Measurements from ENCODE around the gene SLCO3A1.

The SLCO3A1 gene

GRCh38 chr15:92158426-92158825, 304.9 kb downstream of the SLCO3A1 start:
- no peak for DNase-seq (ENCODE audit: low spot score)

DNA sequence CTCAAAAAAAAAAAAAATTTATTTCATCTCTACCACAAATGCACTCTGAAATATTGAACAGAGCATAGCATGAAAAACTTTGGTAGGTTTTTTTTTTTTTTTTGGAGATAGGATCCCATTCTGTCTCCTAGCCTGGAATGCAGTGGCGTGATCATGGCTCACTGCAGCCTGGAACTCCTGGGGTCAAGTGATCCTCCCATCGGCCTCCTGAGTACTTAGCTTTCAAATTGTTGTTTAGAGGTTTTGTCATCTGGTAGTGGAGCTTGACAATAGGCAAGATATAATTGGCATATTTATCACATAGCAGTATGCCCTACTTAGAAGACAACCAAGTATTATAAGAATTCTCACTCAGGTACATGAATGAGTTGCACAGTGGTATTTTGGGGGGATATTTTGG, 306.0 kb downstream of the SLCO3A1 start:
- DNase-seq (ENCODE audit: low spot score) = no peak

DNA sequence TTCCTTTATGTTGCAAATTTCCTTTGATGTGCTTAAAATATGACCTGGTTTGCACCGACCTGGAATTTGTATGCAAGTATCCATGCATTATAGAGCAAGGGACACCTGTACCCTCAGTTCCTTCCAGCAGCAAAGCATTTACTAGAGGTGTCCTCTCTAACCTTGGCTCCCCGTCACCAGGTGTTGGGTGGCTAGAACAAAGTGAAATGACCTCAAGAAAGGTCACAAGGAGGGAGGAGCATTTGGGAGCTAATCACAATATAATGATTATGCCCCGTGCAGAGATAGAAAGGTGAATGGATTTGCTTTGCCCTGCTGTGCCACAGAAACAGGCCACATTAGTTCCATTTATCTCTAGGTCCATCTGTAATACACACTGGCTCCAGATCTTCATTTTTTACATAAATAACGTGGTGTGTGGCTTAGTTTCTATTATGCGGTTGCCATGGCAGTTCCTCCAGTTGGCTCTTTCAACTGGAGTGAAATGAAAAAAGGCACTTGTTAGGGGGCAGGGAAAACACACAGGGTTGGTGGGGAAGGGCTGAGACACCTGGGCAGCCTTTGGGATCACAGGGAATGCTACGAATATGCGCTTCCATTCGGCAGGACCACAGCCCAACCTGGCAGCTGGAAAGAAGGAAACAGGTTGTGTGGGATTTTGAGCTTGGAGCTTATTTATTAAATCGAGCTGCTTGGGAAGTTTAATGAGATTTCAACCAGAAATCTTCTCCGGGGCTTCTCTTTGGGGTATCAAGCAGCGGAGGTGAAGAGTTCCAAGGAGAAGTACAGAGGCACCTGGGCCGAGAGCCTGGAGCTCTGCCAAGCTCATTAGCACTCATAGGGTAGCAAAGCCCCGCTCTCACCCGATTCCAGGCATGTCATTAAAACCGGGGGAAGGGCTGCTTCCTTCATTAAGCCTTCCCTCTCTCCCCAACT, 306.7 kb downstream of the SLCO3A1 start:
- no peak for DNase-seq (ENCODE audit: low spot score)

DNA sequence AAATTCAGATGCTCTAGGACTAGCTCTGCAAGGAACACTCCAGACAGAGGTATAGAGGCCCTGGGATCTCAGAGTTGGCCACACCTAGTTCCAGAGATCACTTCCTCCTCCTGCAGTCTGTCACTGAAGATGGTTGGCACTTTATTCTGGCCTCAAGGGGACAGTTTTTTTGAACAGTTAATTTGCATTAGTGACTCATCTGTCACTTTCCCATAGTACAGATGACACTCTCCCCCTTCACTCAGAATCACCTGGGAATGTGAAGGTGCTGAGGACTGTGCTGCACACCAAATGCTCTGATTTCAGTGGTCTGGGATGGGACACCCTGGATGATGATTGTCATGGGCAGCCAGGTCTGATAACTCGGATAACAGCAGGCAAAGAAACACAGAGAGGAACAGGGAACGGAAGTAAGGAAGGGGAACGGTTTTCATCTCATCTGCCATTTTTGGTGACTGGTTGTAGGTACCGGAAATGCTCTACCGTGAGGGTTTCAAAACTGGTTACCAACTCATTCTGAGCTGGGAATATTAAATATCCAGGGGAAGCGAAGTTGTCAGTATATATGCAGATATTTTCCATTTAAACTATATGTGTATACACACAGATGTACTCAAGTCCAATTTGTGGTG, 307.6 kb downstream of the SLCO3A1 start:
- no peak for DNase-seq (ENCODE audit: low spot score)

DNA sequence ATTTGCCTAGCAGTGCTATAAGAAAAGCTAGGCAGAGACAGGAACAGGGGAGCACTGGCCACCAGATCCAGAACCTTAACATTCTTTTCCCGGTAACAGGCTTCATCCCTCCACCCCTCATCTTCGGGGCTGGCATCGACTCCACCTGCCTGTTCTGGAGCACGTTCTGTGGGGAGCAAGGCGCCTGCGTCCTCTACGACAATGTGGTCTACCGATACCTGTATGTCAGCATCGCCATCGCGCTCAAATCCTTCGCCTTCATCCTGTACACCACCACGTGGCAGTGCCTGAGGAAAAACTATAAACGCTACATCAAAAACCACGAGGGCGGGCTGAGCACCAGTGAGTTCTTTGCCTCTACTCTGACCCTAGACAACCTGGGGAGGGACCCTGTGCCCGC, 309.1 kb downstream of the SLCO3A1 start:
- no peak for DNase-seq (ENCODE audit: low spot score)

DNA sequence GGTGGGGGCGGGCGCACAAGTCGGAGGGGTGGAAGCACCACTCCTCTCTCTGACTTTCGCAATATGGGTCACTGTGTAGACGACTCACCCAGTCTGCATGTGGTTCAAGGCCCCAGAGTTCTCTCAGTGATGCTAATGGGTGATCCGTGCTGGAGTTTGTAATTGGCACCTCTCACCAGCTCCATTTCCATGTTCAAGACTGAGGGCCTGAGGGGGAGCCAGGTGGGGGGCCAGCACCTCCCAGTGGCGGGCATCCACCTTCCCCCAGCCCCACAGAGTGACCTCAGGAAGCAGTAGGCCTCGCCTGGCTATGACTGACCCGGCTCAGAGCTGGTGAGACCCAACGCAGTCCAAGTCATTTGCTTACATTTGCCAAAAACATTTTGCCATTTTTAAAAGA, 310.1 kb downstream of the SLCO3A1 start:
- DNase-seq (ENCODE audit: low spot score) = no peak

DNA sequence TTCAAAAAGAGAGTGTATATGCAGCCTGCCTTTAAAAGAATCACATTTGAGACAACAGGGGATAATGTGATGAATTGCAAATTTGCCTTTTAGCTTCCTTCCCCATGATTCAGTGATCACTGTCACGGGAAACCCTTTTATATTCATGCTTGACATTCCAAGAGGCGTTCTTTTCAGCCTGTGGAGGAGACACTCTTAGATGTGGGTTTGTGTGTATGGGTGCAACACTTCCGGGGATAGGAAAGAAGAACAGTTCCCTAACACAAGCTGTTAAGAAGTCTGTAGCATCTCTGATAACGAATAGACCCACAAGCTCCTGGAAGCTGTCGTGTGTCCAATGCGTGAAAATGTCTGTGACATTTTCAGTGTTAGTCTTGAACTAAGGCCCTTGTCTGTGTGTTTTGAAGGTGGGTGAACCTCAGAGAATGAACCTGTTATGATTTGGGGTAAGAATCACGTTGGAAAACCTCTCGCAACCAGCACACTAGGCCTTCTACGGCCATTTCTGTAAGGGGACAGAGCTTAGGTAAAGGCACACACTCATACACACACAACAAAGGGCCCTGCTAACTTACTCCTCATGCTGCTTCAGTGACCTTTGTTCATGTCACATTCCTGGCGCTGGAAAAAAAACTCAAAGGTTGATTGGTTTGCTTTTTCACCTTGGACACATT, 311.0 kb downstream of the SLCO3A1 start:
- DNase-seq (ENCODE audit: low spot score) = no peak

DNA sequence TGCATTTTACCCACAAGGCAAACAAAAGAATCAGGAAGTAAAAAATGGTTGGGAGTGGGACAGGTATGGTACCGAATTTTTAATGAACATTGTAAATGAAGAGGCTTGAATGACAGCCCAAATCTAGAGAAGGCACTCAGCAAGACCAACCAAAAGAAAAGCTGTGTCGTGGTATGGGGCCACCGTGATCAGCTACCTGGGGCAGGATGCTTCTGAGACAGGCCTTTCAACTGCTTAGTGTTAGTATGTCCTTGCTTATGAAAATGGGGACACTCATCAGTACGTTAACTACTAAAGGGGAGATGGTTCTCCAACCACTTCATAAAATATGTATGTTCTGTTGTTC, 311.5 kb downstream of the SLCO3A1 start:
- DNase-seq (ENCODE audit: low spot score) = no peak

DNA sequence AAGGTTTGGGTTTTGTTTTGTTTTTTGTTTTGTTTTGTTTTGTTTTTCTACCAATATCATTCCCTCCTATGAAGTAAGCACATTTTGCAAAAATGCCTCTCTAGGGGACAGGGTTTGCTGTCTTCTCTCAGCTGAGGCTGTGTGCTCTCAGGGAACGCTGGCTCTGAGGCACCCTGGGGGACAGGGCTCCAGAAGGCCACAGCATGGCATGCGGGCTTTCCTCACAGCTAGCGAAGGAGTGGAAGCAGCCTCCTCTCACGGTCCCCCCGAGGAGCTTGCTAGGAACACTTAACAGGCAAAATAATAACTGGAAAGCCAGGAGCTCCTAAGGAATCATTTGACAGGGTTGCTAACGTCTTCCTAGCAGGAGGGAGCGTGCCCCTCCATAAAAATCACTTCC, 312.5 kb downstream of the SLCO3A1 start:
- DNase-seq (ENCODE audit: low spot score) = no peak

GRCh38 chr15:92166751-92167405, 313.4 kb downstream of the SLCO3A1 start:
- DNase-seq (ENCODE audit: low spot score) = no peak

DNA sequence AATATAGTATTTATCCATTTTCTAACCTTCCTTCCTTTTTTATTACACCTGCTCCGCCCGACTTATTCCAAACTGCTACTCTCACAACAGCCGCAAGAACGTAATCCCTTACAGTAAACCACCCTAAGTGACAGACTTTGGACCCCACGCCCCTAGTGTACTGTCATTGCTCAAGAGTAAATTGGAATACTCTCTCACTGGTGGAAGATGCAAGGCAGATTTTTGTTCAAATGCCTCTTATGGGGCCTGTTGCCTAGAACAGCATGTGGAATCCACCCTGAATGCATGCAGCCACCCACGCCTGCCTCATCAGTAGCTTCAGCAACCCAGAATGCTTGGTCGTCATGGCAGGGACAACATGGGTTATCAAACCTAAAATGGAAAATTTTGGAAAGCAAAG, 313.9 kb downstream of the SLCO3A1 start:
- no peak for DNase-seq (ENCODE audit: low spot score)

GRCh38 chr15:92168066-92168683, 314.7 kb downstream of the SLCO3A1 start:
- no peak for DNase-seq (ENCODE audit: low spot score)

GRCh38 chr15:92170897-92171296, 317.4 kb downstream of the SLCO3A1 start:
- DNase-seq (ENCODE audit: low spot score) = no peak

- DNase-seq (ENCODE audit: low spot score) = no peak
These were observed 325.4 kb downstream of the SLCO3A1 start for GRCh38 chr15:92178911-92179310.

DNA sequence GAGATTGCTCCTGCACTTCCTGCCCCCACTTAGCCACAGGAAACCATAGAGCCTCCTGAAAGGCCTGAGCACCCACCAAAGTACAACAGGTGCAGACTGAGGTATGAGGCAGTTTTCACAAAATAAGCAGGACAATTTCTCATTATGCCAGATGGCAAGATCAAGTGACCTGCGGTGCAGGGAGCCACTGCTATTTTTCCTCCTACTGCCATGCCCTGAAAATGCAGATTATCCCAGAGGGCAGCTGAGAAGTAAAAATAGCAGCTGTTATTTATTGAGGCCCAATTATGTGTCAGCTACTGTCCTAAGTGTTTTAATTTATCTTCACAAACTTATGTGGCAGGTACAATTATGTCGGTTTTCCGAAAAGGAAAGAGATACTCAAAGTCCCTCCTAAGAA, 330.6 kb downstream of the SLCO3A1 start:
- DNase-seq (ENCODE audit: low spot score) = no peak

- no peak for DNase-seq (ENCODE audit: low spot score)
These were observed 331.2 kb downstream of the SLCO3A1 start for GRCh38 chr15:92184679-92185230.

DNA sequence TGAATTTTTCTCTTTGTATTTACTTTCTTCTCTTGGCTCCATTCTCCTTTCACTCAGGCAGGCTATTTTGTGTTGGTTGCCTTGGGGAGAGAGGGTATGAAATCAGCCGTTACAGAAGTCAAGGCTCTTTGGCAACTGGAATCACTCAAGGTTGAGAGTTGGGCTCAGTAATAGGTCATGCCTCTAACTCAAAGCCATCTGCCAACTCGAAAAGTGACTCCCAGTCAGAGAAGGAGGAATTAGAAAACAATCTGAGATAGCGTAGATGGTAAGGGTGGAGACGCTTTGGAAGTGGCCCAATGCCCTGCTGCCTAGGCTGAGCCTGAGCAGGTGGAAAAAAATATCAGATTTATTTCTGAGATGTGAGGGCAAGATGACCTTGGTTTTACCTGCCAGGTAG, 334.5 kb downstream of the SLCO3A1 start:
- no peak for DNase-seq (ENCODE audit: low spot score)

GRCh38 chr15:92189166-92189565, 335.7 kb downstream of the SLCO3A1 start:
- no peak for DNase-seq (ENCODE audit: low spot score)

- no peak for DNase-seq (ENCODE audit: low spot score)
These were observed 341.7 kb downstream of the SLCO3A1 start for GRCh38 chr15:92195241-92195640.

DNA sequence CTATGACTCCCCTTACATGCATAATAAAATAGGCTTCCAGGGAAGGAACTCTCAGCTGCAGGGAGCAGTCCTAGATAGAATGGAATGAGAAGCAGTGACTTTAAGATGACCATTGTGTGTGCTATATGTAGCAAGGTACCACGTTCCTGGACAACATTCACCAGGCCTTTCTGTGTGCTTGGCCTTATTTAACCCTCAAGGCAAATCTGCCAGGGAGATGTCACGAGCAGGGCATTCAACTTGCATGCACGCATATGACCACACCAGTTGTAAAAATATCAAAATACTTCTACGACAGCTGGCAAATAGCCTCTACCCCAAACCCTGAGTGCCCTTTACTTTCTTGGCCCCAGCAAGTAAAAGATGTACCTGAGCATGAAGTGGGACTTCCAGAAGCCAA, 342.8 kb downstream of the SLCO3A1 start:
- no peak for DNase-seq (ENCODE audit: low spot score)

- no peak for DNase-seq (ENCODE audit: low spot score)
These were observed 344.2 kb downstream of the SLCO3A1 start for GRCh38 chr15:92197746-92198145.

Data from SK-N-DZ (cell line).